GM21825 (cell line): ENCODE measurements around the gene RD3L.
"Not testable (repeated sequence)": the region's sequence is repeated elsewhere in the genome, so short reads cannot be mapped to it uniquely, and the experiment has no call there.

Experiments
- ATAC-seq: cut with Tn5 transposase; IDR thresholded peaks from one replicate; pipeline ENCODE4 v1.9.1; 2021; ENCODE audit warnings: mild to moderate bottlenecking, moderate library complexity; ENCODE audit not compliant: unreplicated experiment

RD3L gene

DNA sequence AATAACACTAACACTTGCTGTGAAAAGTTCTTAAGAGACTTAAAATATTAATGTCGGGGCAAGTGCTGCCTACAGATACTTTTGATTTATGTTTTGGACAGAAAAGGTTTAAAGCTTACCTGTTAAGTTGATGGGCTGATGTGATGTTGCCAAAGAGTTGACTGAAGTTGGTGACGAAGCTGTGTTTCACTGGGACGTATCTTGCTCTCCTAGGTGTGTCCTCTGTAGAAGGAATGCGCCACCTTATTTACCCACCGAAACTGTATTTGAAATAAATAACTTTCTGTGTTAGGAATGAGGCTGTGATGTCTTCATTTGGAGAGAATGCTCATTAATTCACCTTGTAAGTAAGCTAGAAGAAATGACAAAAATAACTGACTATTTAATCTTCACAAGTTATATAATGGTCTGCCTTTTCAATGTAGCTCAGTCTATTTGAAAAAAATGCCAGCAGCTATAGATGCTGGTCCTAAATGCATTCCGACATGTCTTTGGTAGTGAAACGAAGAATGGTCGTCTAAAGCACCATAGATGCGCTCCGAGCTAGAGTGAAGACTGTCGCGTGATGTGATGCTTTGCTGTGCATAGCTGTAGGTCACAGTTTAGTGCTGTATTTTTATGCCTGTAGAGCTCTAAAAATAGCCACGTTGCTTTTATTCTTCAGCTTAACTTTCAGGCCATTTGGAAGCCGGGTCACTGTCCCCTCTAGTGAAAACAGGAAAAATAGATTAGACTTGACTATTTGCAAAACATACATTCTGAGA lies at the start of gene RD3L:
Gene RD3L, minus strand, starts transcription at position 557 of the 764 bp plus-strand sequence. CDS start 834 bp downstream, outside the sequence.
- no peak for ATAC-seq

DNA sequence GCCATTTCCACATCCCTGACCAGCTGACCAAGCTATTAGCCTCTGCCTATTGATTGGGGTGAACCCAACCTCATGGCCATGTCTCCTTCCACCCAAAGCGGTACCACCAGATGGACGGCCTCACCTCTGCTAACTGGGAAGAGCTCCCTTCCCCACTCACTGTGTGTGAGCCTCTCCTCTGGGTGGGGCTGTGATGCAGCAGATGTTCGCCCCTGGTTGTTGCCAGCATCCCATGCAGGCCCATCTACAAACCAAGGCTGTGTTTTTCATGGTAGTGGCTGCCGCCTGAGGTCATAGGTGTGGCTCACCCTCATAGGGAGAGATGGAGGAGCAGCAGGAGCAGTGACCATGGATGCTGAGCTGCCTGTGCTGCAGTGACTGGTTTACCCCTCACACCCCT lies 47.6 kb upstream of the RD3L start:
- no peak for ATAC-seq

DNA sequence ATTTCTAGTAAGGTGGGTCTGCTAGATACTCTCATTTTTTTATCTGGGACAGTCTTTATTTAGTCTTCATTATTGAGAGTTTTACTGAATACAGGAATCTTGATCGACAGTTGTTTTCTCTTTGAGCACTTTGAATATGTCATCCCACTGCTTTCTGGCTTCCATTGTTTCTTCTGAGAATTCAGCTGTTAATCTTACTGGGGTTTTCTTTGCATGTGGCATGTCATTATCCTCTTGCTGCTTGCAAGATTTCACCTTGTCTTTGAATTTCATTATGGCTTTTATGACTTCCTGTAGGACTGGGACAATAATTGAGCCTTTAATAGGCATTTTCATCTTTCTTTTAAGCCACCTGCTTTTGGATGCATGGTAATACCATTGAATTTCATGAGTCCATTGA lies 46.7 kb upstream of the RD3L start:
- no peak for ATAC-seq

DNA sequence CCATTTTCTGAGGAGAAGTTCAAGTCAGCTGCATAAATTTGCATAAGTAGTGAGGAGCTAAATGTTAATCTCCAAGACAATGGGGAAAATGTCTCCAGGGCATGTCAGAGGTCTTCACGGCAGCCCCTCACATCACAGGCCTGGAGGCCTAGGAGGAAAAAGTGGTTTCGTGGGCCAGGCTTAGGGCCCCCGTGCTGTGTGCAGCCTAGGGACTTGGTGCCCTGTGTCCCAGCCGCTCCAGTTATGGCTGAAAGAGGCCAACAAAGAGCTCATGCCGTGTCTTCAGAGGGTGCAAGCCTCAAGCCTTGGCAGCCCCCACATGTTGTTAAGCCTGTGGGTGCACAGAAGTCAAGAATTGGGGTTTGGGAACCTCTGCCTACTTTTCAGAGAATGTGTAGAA lies 41.9 kb upstream of the RD3L start:
- ATAC-seq = no peak

DNA sequence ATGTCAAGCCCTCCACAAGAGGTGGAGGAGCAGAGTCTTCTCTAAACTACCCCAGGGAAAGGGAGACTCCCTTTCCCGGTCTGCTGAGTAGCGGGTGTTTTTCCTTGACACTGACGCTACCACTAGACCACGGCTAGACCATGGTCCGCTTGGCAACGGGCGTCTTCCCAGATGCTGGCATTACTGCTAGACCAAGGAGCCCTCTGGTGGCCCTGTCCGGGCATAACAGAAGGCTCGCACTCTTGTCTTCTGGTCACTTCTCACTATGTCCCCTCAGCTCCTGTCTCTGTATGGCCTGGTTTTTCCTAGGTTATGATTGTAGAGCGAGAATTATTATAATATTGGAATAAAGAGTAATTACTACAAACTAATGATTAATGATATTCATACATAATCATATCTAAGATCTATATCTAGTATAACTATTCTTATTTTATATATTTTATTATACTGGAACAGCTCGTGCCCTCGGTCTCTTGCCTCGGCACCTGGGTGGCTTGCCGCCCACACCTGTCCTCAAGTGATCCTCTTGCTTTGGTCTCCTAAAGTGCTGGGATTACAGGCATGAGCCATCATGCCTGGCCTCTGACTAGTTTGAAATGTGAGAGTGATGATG lies 38.4 kb upstream of the RD3L start:
- ATAC-seq = not testable (repeated sequence)

DNA sequence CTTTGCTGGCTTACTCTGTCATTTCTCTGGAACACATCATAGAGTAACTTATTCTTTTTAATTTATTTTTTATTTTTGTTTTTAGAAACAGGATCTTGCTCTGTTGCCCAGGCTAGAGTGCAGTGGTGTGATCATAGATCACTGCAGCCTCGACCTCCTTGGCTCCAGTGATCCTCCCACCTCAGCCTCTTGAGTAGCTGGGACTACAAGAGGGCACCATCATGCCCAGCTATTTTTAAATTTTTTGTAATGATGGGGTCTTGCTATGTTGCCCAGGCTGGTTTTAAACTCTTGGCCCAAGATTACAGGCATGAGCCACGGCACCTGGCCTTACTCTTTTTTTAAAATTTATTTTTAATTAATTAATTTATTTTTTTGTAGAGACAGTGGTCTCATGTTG lies 32.2 kb upstream of the RD3L start:
- no peak for ATAC-seq

DNA sequence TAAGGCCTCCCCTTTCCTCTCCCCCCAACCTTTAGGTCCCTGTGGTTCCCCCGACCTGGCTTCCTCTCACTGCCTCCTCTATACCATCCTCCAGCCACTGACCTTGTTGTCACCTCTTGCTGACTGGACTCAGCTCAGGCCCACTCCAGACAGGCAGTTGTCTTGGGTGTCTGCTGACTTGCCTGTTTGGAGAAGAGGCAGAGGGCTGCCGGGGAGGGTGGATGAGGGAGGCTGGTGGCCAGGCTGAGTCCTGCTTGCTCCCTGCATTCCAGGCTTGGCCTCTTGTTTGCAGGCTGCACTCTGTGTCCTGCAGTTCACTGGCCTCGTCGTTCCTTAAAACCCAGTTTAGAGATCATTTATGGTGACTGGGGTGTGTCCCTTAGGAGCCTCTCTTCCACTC lies 31.0 kb upstream of the RD3L start:
- ATAC-seq = no peak

DNA sequence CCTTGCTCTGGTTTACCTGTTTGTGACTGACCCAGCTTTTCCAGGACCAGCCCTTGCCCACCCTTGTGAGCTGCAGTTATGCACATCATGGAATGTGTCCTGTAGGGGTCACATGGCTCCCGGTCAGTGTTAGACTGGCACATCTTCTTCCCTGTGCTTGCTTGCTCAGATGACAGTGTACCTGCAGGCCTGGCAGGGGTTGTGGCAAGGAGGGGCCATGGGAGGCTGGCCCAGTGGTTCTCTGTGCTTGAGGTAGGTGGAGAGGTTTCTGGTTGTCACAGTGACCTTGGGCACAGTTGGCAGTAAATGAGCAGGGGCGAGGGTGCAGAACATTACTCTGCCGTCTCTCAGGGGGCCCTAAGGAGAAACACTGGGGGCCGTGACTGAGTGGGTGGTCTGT lies 27.6 kb upstream of the RD3L start:
- ATAC-seq = no peak

DNA sequence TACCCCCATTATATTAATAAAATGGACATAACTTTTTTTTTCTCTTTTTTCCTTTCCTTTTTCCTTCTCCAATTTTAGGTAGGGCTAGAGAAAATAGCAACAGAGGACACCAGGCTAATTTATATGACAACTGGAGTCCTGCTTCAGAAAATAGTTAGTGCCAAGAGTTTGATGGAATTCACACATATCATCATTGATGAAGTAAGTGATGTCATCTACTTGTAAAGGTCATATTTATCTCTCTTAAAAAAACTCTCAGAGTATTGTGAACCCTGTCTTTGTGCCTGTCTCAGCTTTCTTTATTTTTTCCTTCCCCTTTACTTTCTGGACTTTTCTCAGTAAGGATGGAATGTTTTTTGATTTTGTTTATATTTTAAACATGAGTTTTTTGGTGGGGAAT lies 24.3 kb upstream of the RD3L start:
- ATAC-seq = no peak

DNA sequence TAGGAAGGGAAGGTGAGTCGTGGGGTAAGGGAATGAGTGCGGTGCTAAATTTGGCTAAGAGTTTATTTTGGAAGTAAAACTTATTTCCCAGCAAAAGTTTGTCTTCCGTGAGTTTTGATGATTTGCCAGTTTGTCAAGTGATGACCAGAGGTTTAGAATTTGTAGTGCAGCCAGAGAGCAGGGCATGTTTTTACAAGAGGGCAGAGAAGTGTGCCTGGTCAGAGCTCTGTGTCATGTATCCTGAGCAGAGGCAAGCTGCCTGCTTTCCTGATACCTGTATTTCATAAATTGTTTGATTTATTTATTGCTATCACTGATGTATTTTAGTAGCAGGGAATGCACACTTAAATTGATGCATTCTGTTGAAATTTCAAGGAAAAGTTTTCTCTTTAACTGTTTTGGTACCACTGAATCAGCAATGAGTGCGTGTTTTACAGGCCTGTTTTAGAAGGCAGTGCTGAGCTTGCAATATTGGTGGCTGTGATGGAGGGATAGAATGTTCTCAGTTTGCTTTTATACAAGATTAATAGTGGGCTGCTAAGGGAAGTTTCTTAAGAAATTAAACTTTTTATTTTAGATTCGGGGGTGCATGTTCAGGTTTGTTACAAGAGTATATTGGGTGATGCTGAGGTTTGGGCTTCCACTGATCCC lies 19.7 kb upstream of the RD3L start:
- ATAC-seq = no peak

DNA sequence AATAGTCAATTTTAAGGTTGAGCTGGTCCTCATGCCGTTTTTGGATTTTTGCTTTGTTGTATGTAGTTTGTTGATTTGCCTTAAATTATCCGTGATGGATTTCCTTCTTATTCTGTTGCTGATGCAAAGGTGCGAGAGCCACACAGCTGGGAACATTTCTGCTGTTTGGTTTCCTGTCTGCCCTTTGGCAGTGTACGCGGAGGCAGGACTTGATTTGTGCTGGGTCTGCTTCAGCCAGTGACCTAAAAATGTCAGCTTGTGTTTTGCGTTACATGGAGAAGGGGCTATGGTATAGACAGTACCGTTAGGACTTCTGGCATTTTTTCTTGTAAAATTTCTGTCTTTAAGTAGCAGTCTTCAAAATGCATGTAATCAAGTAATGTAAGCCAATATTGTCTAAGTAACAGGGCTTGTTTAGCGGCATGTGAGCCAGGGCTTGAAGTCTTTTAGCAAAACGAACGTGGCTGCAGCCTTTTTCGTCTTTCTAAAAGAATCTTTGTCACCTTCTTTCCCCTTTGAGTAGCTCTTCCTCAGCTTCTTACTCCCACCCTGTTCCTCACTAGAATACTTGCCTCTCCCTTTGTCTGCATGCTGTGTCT lies 18.2 kb upstream of the RD3L start:
- ATAC-seq = no peak

DNA sequence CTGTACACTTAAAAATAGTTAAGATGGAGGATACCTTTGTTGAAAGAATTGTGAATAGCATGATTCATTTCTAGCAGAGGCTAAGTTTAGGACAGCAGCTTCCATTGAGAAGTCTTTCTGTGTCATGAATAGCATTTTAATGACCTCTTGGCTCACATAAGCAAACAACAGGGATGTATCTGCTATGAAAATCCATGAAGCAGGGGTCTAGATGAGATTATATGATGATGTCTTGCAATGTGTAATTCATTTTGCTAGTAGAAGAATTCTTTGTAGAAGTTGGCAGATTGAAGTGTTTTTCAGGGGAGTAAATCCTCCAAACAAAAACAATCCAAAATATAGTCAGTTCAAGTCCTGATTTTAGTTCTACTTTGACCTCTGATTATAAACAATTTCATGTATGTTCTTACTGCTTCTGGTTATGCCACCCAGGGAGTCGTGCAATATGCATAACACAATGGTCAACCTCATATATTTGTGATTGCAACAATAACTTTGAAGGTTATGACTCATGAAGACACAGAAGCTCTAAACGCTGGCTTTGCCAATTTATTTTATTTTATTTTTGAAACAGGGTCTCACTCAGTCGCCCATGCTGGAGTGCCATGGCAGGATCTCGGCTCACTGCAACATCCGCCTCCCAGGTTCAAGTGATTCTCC lies 6.9 kb upstream of the RD3L start:
- ATAC-seq = no peak

DNA sequence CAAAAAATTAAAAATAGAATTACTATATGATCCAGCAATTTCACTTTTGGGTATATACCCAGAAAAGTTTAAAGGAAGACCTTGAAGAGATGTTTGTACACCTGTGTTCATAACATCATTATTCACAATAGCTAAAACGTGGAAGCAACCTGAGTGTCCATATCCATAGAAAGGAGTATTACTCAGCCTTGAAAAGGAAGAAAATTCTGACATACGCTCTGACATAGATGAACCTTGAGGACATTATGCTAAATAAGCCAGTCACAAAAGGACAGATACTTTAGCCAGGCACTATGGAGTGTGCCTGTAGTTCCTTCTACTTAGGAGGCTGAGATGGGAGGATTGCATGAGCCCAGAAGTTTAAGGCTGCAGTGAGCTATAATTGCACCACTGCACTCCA lies 6.1 kb upstream of the RD3L start:
- no peak for ATAC-seq

DNA sequence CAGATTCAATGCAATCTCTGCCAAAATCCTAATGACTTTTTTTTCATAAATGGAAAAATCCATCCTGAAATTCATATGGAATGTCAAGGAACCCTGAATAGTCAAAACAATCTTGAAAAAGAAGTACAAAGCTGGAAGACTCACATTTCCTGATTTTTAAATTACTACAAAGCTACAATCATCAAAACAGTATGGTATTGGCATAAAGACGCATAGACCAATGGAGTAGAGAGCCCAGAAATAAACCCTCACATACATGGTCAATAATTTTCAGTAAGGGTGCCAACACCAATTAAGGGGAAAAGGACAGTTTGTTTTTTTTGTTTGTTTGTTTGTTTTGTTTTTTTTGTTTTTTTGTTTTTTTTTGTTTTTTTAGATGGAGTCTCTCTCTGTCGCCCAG lies 4.6 kb upstream of the RD3L start:
- no peak for ATAC-seq

DNA sequence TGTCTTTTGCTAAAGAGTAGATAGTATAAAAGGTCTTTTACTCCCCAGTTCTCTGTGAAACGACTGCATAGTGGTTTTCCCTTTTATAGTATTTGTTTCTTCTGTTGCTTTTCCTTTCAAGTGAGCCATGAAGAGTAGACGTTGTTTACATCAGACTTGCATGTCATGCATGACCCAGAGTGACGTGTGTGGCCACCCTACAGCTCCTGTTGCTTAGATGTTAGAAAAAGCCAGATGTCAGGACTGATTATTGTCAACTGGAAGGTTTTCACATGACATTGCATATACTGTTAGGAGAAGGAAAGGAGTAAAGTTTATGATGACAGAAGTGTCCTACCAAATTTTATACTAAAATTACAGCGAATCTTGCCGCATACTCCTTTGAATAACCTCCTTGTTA lies 1.3 kb upstream of the RD3L start:
- ATAC-seq = no peak

DNA sequence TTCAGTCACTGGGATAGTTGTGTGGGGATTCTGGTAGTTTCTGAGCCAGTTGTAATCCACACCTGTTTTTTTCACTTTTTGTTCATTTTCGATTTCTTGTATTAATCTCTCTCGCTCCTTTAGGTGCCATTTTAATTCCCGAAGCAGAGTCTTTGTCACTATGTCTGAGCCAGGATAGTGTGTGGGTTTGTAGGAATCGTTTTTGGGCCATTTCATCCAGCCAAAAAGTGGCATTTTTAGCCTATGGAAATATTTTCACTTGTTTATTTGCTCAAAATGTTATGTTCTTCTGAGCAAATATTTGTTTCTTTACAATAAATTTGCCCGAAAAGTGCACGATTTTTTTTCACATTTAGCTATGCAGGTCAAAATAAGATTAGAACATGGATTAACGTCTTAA lies 867 bp downstream of the RD3L start:
- ATAC-seq = no peak

DNA sequence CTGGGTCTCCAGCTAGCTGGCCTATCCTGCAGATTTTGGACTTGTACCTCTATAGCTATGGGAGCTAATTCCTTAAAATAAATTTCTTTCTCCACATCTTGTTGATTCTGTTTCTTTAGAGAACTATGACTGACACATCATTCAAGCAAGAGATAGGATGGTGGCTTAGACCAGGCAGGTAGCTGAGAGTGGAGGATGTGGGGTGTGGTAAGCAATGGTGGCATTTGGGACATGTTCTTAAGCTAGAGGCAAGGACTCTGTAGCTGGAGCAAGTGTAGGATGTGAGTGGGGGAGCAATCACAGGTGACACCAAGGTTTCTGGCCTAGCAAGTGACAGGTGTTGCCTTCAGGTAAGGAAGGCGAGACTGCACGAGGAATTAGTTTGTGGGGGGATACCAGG lies 7.2 kb downstream of the RD3L start:
- no peak for ATAC-seq

DNA sequence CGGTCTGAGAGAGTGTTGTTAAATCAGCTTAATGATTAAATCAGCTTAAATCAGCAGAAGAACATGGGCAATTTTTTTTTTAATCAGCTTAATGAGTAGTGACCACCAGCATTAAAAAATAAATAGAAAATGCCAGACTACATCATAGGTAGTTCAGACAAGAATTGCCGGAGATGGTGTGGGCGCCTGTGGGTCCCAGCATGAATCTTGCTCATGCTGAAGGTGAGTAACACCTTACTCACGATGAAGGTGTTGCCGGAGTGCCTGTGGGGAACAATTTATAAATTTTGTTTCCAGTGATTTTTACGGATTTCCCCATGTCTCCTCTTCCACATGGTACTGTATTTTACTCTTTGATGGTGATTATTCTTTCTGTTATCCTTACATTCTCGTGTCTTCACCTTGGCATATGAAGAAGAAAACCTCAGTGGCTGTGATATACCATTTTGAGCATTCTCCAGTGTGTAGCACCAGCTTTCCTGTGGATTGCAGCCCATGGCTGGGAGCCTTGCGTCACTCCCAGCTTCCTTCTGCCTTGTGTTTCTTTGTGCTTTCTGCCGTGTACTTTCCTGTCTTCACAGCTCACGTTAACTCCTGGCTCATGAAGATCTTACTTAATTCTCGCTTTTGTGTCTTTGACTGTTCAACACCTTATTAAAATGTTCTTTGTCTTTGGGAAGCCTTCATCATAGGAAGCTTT lies 9.4 kb downstream of the RD3L start:
- no peak for ATAC-seq

DNA sequence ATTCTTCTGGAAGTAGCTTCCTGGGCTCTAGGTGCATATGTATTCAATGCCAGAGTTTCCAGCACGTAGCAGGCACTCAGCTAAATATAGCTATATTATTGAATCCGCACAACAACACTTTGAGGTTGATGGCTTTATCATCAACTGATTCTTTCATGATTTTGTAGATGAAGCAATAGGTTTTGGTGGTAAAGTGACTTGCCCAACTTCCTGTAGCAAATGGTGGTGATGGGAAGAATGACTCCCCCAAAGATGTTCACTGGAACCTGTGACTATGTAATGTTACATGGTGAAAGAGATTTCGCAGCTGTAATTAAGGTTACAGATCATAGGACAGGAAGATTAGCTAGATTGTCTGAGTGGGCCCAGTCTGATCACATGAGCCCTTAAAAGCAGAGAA lies 10.9 kb downstream of the RD3L start:
- no peak for ATAC-seq

DNA sequence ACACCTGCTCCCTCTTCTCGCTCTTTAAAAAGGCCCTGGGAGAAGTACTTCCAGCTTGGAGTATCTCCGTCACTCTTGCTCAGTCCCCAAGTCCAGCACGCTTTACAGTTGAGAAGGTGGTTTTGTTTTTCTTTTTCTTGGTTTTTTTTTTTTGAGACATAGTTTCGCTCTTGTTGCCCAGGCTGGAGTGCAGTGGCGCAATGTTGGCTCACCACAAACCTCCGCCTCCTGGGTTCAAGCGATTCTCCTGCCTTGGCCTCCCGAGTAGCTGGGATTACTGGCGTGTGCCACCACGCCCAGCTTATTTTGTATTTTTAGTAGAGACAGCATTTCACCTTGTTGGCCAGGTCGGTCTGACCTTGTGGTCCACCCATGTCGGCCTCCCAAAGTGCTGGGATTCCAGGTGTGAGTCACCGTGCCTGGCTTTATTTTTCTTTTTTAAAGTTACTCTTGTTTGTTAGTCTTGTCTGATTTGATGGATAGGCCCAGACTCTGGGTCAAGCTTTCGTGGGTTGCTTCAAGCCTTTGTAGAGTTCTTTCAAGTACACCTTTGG lies 12.2 kb downstream of the RD3L start:
- no peak for ATAC-seq
